ENCODE results near the gene ZBED2.

DNA sequence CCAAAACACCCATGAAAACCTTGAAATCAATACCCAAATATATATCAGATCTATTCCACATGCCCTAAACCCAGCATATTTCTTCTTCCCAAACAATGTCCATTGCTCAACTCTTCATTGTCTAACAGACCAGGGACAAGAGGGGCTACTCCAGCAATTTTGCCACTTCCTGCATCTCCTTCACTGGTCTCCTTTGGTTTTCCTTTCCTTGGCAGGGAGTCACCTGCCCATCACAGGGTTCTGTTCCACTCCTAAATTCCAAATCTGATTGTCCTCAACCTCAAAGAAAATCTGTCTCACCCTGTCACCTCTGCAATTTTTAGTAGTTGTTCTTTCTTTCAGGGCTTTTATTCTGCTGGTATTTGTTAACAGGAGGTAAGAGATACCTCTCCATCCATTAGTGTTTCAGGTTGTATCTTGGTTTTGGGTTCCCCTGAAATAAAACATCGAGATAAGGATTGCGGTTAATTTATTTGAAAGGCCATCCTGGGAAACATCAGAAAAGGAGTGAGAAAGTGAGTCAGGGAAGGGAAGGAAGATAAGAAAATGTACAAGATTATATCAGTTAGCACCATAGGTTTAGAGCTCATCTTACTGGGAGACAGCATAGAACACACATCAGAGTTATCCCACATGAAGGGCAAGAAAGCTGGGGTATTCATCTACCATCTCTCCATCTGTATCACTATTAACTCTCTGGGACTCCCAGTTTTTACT lies 13.6 kb downstream of the ZBED2 start:
- TF ChIP-seq, protein P1, sequence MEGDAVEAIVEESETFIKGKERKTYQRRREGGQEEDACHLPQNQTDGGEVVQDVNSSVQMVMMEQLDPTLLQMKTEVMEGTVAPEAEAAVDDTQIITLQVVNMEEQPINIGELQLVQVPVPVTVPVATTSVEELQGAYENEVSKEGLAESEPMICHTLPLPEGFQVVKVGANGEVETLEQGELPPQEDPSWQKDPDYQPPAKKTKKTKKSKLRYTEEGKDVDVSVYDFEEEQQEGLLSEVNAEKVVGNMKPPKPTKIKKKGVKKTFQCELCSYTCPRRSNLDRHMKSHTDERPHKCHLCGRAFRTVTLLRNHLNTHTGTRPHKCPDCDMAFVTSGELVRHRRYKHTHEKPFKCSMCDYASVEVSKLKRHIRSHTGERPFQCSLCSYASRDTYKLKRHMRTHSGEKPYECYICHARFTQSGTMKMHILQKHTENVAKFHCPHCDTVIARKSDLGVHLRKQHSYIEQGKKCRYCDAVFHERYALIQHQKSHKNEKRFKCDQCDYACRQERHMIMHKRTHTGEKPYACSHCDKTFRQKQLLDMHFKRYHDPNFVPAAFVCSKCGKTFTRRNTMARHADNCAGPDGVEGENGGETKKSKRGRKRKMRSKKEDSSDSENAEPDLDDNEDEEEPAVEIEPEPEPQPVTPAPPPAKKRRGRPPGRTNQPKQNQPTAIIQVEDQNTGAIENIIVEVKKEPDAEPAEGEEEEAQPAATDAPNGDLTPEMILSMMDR (IDR thresholded peaks at IDR 0.05), result no peak
- TF ChIP-seq POLR2A (IDR thresholded peaks at IDR 0.05), result no peak
